A673 (cell line): ENCODE results near the gene CABYR. TPM values are rescaled to one million over a fixed set of nuclear protein-coding genes. Genes with fewer than 3 reads are reported as not detected.

Experiments used
- BruUV-seq: library from RNA; stranded (reverse); fragments of 400-500 nt; replicated peaks from 2 replicates; lab custom pipeline; 2021; lab: Mats Ljungman, UMichigan
- CTCF ChIA-PET: fragments of 300-600 bp; sonication (Branson Sonifier 250); formaldehyde crosslinking; loops from one replicate; lab custom pipeline; 2022; ENCODE audit warnings: antibody characterized with exemption; lab: Charles Lee
- POLR2A ChIA-PET: fragments of 300-600 bp; sonication (Branson Sonifier 250); formaldehyde crosslinking; loops from one replicate; lab custom pipeline; 2022; ENCODE audit warnings: antibody characterized with exemption; ENCODE audit not compliant: low non-redundant PET; lab: Charles Lee
- DNase-seq: peaks from one replicate; pipeline ENCODE4 v3.0.0-alpha.2; 2015; ENCODE audit warnings: low spot score
- H3K27ac ChIP-seq: fragments of 200-600 bp; sonication (generic); 2 replicates; pipeline ENCODE4 v1.5.1; 2016; ENCODE audit warnings: mixed run types, low read depth, mild to moderate bottlenecking, mixed read lengths, antibody characterized with exemption, low read length; ENCODE audit not compliant: poor library complexity, severe bottlenecking
- H3K27me3 ChIP-seq: fragments of 200-600 bp; sonication (generic); replicated peaks from 2 replicates; pipeline ENCODE4 v1.6.1; 2017; ENCODE audit warnings: mixed run types, low read depth, mild to moderate bottlenecking, mixed read lengths, antibody characterized with exemption, low read length; ENCODE audit not compliant: insufficient read depth, poor library complexity
- H3K36me3 ChIP-seq: fragments of 200-600 bp; sonication (generic); 2 replicates; pipeline ENCODE4 v1.6.1; 2016; ENCODE audit warnings: mixed run types, mild to moderate bottlenecking, mixed read lengths, antibody characterized with exemption, low read length; ENCODE audit not compliant: insufficient read depth, poor library complexity, severe bottlenecking
- H3K4me1 ChIP-seq: fragments of 200-600 bp; sonication (generic); 2 replicates; pipeline ENCODE4 v1.6.1; 2017; ENCODE audit warnings: mixed run types, mild to moderate bottlenecking, mixed read lengths, antibody characterized with exemption, low read length; ENCODE audit not compliant: insufficient read depth, poor library complexity, severe bottlenecking
- H3K4me3 ChIP-seq: fragments of 200-600 bp; sonication (generic); 2 replicates; pipeline ENCODE4 v1.5.1; 2016; ENCODE audit warnings: low read depth, mixed run types, mild to moderate bottlenecking, mixed read lengths, low read length; ENCODE audit not compliant: poor library complexity, severe bottlenecking
- H3K9me3 ChIP-seq: fragments of 200-600 bp; sonication (generic); 2 replicates; pipeline ENCODE4 v1.6.1; 2016; ENCODE audit warnings: mixed run types, low read depth, mild to moderate bottlenecking, mixed read lengths, antibody characterized with exemption, low read length; ENCODE audit not compliant: poor library complexity, severe bottlenecking
- CTCF ChIP-seq: fragments of 300-800, 200-600 bp; sonication (generic); conservative IDR thresholded peaks from 2 replicates; pipeline ENCODE4 v1.5.1; 2017; ENCODE audit warnings: low read depth, mild to moderate bottlenecking, antibody characterized with exemption, low read length, moderate library complexity, mixed read lengths
- EZH2 ChIP-seq: fragments of 200-600 bp; sonication (generic); IDR thresholded peaks from 2 replicates; pipeline ENCODE4 v1.6.1; 2017; ENCODE audit warnings: borderline replicate concordance, low read depth, mild to moderate bottlenecking, mixed read lengths, antibody characterized with exemption, low read length; ENCODE audit not compliant: poor library complexity, severe bottlenecking
- intact Hi-C: fragments of 100-400 bp; cut with micrococcal nuclease; formaldehyde crosslinking; loops from one replicate; pipeline ENCODE4 v1.10.0; 2022; ENCODE audit not compliant: unreplicated experiment
- total RNA-seq: library from RNA; stranded (reverse); gene quantifications from 2 replicates; pipeline ENCODE4 v1.2.3, GENCODE V29; 2021

The CABYR gene
- total RNA-seq, 1 experiment from 2014 or later: 7.9 TPM

- no TSS peak for BruUV-seq
- POLR2A ChIA-PET: no interaction called here
- Histone ChIP-seq H3K27me3 (no peaks in the 10 kb centered on the region), H3K36me3 (no peaks in the 10 kb centered on the region), H3K9me3 (no peaks in the 10 kb centered on the region), H3K27ac (no peak overlapping the region), H3K4me1 (no peaks in the 10 kb centered on the region), H3K4me3 (no peak overlapping the region)
- no peak for TF ChIP-seq EZH2
- CTCF ChIA-PET: no interaction called here
- DNase-seq: no peak
- intact Hi-C loops: no loop called here
Measured at GRCh38 chr18:24197412-24197811, 58.5 kb downstream of the CABYR start.

- H3K27me3 ChIP-seq: no peaks in the 10 kb centered on the region
- intact Hi-C loops: no loop called here
- H3K4me1 ChIP-seq: no peaks in the 10 kb centered on the region
- no peak overlapping the region for H3K27ac ChIP-seq
- TF ChIP-seq EZH2: no peak
- CTCF ChIA-PET: no interaction called here
- H3K4me3 ChIP-seq: no peak overlapping the region
- H3K9me3 ChIP-seq: no peaks in the 10 kb centered on the region
- no peaks in the 10 kb centered on the region for H3K36me3 ChIP-seq
- POLR2A ChIA-PET: interaction anchor here (0.6 kb wide), 1 partner anchor 9 kb away, joined by 3 read pairs; no protein-coding TSS in a partner anchor
- no TSS peak for BruUV-seq
- no peak for DNase-seq
Measured at GRCh38 chr18:24198461-24198860, 59.6 kb downstream of the CABYR start.

- POLR2A ChIA-PET: no interaction called here
Measured at GRCh38 chr18:24199372-24199962, 60.6 kb downstream of the CABYR start.

More at GRCh38 chr18:24199372-24199962, 60.6 kb downstream of the CABYR start:
- no peak for TF ChIP-seq EZH2
- no peak for TF ChIP-seq CTCF
- intact Hi-C loops: no loop called here
- Histone ChIP-seq H3K27me3 (no peaks in the 10 kb centered on the region), H3K4me3 (no peak overlapping the region), H3K9me3 (no peaks in the 10 kb centered on the region), H3K27ac (no peak overlapping the region), H3K4me1 (no peaks in the 10 kb centered on the region), H3K36me3 (no peaks in the 10 kb centered on the region)
- no peak for DNase-seq
- no TSS peak for BruUV-seq
- CTCF ChIA-PET: no interaction called here
